Activated T-cell treated with anti-CD3 and anti-CD28 coated beads for 4 hours (primary cell): ENCODE results near the gene RPTOR.

ENCODE experiments used
- DNase-seq: peaks from one replicate; pipeline ENCODE4 v3.0.0-alpha.2; 2020

Gene RPTOR

DNA sequence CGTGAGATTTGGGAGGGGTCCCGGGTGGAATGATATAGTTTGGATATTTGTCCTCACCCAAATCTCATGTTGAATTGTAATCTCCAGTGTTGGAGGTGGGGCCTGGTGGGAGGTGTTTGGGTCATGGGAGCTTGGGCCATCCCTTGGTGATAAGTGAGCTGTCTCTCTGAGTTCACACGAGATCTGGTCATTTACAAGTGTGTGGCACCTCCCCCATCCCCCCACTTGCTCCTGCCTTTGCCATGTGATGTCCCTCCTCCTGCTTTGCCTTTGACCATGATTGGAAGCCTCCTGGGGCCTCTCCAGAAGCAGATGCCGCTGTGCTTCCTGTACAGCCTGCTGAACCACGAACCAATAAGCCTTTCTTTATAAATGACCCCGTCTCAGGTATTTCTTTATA, 469.0 kb downstream of the RPTOR start:
- DNase-seq: no peak

DNA sequence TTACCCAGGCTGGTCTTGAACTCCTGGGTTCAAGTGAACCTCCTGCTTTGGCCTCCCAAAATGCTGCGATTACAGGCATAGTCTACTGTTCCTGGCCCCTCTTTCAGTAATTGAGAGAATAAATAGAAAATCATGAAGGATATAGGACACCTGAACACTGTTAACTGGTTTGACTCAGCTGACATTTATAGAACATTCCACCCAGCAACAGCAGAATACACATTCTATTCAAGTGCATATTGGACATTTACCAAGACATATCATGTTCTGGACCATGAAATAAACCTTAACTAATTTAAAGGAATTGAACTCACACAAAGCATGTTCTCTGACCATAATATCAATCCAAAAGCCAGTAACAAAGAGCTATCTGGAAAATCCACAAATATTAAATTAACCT, 470.5 kb downstream of the RPTOR start:
- DNase-seq: no peak
